Muscle of leg (tissue), 11 donors: ENCODE measurements around the gene TMBIM1. TPM values are rescaled to one million over a fixed set of nuclear protein-coding genes. Genes with fewer than 3 reads are reported as not detected.
A peak's percentile ranks its signal among the peaks of the same experiment; 100 is the strongest.

Experiments used
- DNase-seq: peaks from one replicate; pipeline ENCODE4 v3.0.0; 2013
- H3K27ac ChIP-seq: one replicate; pipeline ENCODE4 v1.5.1; 2013; ENCODE audit warnings: mild to moderate bottlenecking, low read length, control low read depth
- H3K27me3 ChIP-seq: one replicate; pipeline ENCODE4 v1.6.1; 2013; ENCODE audit warnings: low read length; ENCODE audit not compliant: control insufficient read depth, insufficient read depth
- H3K36me3 ChIP-seq: one replicate; pipeline ENCODE4 v1.6.1; 2013; ENCODE audit warnings: low read length; ENCODE audit not compliant: control insufficient read depth, insufficient read depth
- H3K4me1 ChIP-seq: one replicate; pipeline ENCODE4 v1.6.1; 2013; ENCODE audit warnings: low read length; ENCODE audit not compliant: control insufficient read depth, insufficient read depth
- H3K4me3 ChIP-seq: one replicate; pipeline ENCODE4 v1.5.1; 2013; ENCODE audit warnings: low read length, control low read depth
- H3K9me3 ChIP-seq: replicated peaks from 2 replicates; pipeline ENCODE4 v1.6.1; 2013; ENCODE audit warnings: low read depth, low read length; ENCODE audit not compliant: control insufficient read depth
- WGBS: methylation state at CpG from one replicate; pipeline ENCODE4 v1.1.5; 2013; ENCODE audit warnings: missing lambda C conversion rate; ENCODE audit not compliant: insufficient coverage; 5-methylcytosine and 5-hydroxymethylcytosine counted together
- polyA plus RNA-seq, 8 donors: library from polyadenylated mRNA; unstranded; fragments of 120-200 nt; gene quantifications; one replicate each; pipeline versions ENCODE4 v1.2.1 to v1.2.3, GENCODE V29; 2013; ENCODE audit warnings: inconsistent platforms in 1 of 8, low replicate concordance in 1 of 8; ENCODE audit not compliant: insufficient read length in 8 of 8, insufficient read depth in 1 of 8
- total RNA-seq: library from RNA; stranded (reverse); fragments of 120-200 nt; gene quantifications from one replicate; pipeline ENCODE4 v1.2.4, GENCODE V29; 2013

The TMBIM1 gene
- total and polyA plus RNA-seq, 9 donors, result 72.2 to 95.7 (median 77.8) TPM

GRCh38 chr2:218293715-218294429, 1.6 kb upstream of the TMBIM1 start:
- peaks cover 36% of the 10 kb centered on the region for H3K4me1 ChIP-seq
- H3K27ac ChIP-seq, result no peak overlapping the region
- WGBS, result 0% methylated on average over 1 of the region's 5 CpGs

DNA sequence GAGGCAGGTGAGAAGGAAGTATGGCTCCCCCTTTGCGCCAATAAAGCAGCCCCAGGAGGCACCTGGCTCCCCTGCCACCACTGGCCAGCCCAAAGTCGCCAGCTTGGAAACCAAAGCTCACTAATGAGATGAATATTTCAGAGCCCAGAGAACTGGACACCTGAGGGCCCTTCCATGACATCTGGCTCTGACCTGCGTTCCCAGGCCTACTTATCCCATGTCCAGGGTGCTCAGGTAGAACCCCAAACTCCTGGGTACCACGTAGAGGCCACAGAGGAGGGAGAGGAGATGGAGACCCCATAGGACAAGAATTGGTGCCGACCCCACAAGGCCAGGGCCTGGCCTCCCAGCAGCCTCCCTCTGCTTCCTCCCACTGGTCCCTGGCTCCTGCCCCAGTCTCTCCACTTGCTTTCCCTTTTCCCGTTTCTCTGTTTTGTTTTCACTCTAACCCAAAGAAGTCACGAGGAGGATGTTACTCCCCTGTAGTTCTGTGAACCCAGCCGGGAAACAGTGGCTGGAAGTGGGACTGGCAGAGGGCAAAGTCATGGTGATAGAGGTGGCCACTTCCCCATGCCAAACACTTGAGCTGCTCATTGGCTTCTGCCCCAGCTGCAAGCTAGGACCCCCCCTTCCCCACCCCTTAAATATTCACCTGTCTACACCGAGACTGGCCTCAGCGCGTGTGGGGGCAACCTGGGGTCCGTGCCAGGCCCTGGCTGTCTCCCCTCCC, 820 bp downstream of the TMBIM1 start:
- Histone ChIP-seq H3K36me3 (peaks cover 3% of the 10 kb centered on the region), H3K27me3 (no peaks in the 10 kb centered on the region), H3K27ac (peak overlapping the region; percentile 95), H3K4me1 (peaks cover 51% of the 10 kb centered on the region), H3K9me3 (no peaks in the 10 kb centered on the region), H3K4me3 (peak overlapping the region; percentile 95)
- 37% methylated on average over 6 of the region's 12 CpGs for WGBS
- peak; percentile 63 for DNase-seq

More at GRCh38 chr2:218293715-218294429, 1.6 kb upstream of the TMBIM1 start:
- Histone ChIP-seq H3K4me3 (no peak overlapping the region), H3K36me3 (peaks cover 2% of the 10 kb centered on the region), H3K9me3 (no peaks in the 10 kb centered on the region), H3K27me3 (no peaks in the 10 kb centered on the region)
- DNase-seq, result no peak

- Histone ChIP-seq H3K27ac (peak overlapping the region; percentile 95), H3K36me3 (peaks cover 3% of the 10 kb centered on the region), H3K9me3 (no peaks in the 10 kb centered on the region), H3K4me1 (peaks cover 57% of the 10 kb centered on the region), H3K4me3 (peak overlapping the region; percentile 95), H3K27me3 (no peaks in the 10 kb centered on the region)
- WGBS, result 50% methylated on average over 10 of the region's 12 CpGs
- no peak for DNase-seq
These were observed 1.7 kb downstream of the TMBIM1 start for GRCh38 chr2:218290316-218291261.

DNA sequence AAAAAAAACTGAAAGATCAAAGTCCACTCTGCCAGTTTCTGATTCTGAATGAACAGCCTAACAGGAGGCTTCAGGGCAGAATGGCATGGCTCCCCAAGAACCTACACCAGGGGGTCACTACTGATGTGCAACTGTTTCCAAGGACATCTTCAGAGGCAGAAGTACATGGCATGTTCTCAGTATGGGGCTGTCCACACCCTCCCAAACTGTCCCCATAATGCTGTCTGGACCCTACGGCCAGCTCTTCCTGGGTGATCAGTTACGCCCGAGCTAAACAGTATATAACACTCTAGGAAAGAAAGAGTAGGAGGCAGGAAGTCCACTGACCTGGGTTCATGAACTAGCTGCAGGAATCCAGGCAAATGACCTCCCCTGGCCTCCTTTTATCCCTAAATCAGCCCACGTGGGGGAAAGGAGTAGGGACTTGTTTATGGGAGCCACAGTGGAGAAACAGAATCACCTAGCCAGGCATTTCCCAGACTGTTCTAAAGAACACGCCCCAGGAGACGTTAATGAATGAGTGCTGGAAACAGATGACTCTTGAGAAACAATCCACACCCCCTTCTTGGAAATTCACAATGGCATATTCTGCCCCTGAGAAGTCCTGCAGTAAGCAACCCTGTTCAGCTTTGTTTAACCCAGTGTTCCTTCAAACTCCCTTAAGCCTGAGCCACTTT, 2.5 kb downstream of the TMBIM1 start:
- no peaks in the 10 kb centered on the region for H3K9me3 ChIP-seq
- no CpG with 5 or more reads among the region's 6 CpGs for WGBS
- DNase-seq, result peak; percentile 49
- H3K4me3 ChIP-seq, result no peak overlapping the region
- peak overlapping the region; percentile 95 for H3K27ac ChIP-seq
- no peaks in the 10 kb centered on the region for H3K27me3 ChIP-seq
- peaks cover 65% of the 10 kb centered on the region for H3K4me1 ChIP-seq
- H3K36me3 ChIP-seq, result peaks cover 3% of the 10 kb centered on the region

DNA sequence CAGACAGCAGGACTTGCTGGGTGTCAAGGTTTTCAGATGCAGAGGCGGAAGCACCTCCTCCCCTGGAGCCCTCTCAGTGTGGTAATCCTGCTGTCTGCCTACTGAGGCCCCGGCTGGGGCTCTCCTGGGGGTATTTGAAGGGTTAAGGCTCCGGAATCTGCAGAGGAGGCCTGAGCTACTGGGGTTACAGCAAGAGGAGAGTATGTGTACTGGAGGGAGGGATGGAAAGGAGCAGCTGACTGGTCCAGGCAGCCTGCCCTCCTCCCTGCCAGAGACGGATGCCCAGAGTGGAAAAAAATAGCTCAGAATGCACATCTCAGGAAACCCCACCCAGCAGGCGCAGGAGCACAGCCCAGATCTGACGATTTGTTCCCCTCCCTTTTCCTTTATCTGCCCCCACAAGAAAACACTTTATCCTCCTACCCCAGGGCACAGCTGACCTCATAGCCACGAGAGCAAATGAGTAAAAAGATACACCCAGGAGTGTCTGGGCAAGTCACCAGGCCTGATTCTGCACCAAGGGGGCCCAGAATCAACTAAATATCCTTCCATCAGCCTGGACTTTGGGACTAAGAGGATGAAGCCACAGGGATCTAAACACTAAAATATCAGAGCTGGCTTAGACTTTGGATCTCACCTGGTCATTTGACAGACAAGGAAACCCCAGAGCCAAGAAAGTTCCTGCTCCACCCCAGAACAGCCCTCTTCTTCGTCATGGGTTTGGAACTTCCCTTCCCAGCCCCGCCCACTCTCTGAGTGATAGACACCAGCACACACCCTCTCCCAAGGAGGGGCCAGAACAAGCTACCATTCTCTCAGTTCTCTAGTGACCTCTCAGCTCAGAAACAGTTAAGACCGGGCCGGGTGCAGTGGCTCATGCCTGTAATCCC, 5.5 kb downstream of the TMBIM1 start:
- peaks cover 11% of the 10 kb centered on the region for H3K36me3 ChIP-seq
- H3K27me3 ChIP-seq, result no peaks in the 10 kb centered on the region
- H3K4me1 ChIP-seq, result peaks cover 88% of the 10 kb centered on the region
- peak overlapping the region; percentile 24 for H3K4me3 ChIP-seq
- WGBS, result 11% methylated on average over 9 of the region's 11 CpGs
- peak overlapping the region; percentile 99 for H3K27ac ChIP-seq
- H3K9me3 ChIP-seq, result no peaks in the 10 kb centered on the region
- peak; percentile 98 for DNase-seq

GRCh38 chr2:218285604-218286003, 6.7 kb downstream of the TMBIM1 start:
- WGBS, result 56% methylated on average over 4 of the region's 6 CpGs
- Histone ChIP-seq H3K4me1 (peaks cover 82% of the 10 kb centered on the region), H3K36me3 (peaks cover 21% of the 10 kb centered on the region), H3K9me3 (no peaks in the 10 kb centered on the region), H3K27ac (peak overlapping the region; percentile 99), H3K4me3 (no peak overlapping the region), H3K27me3 (no peaks in the 10 kb centered on the region)
- peak; percentile 54 for DNase-seq

GRCh38 chr2:218284106-218284811, 8.0 kb downstream of the TMBIM1 start:
- WGBS, result 79% methylated on average over 13 of the region's 16 CpGs
- peaks cover 34% of the 10 kb centered on the region for H3K36me3 ChIP-seq
- no peak overlapping the region for H3K4me3 ChIP-seq
- peak overlapping the region; percentile 99 for H3K27ac ChIP-seq
- H3K9me3 ChIP-seq, result no peaks in the 10 kb centered on the region
- peaks cover 70% of the 10 kb centered on the region for H3K4me1 ChIP-seq
- H3K27me3 ChIP-seq, result no peaks in the 10 kb centered on the region
- DNase-seq, result no peak

- DNase-seq, result peak; percentile 66
- Histone ChIP-seq H3K27me3 (no peaks in the 10 kb centered on the region), H3K4me1 (peaks cover 61% of the 10 kb centered on the region), H3K4me3 (no peak overlapping the region), H3K27ac (peak overlapping the region; percentile 92), H3K9me3 (no peaks in the 10 kb centered on the region), H3K36me3 (peaks cover 50% of the 10 kb centered on the region)
- WGBS, result 60% methylated on average over 9 of the region's 17 CpGs
These were observed 9.9 kb downstream of the TMBIM1 start for GRCh38 chr2:218282173-218282991.
